GM18526 (cell line): Measurements from ENCODE around the gene NPIPB5.
"Not testable (repeated sequence)": the region's sequence is repeated elsewhere in the genome, so short reads cannot be mapped to it uniquely, and the experiment has no call there.

Source experiments
- POLR2A ChIP-seq: IDR thresholded peaks from 3 replicates; pipeline ENCODE4 v1.6.1; 2011; ENCODE audit not compliant: insufficient read length; ENCODE audit errors: extremely low read depth

NPIPB5 gene

DNA sequence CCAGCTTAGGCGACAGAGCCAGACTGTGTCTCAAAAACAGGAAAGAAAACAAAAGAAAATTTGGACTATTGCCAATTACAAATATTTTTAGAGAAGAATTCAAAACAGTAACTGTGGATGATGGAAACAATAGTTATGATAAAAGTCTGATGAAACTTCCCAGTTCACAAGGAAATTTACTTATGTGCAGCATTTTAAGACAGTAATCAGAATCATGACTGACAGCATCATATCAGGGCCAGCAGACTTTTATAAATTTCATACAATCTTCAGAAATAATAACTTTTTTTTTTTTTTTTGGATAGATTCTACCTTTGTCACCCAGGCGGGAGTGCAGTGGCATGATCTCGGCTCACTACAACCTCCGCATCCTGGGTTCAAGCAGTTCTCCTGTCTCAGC lies at the start of gene NPIPB5:
Gene NPIPB5 (plus strand): TSS at position 301 of the 400 bp plus-strand sequence. CDS start 2,911 bp downstream, outside the sequence.
- TF ChIP-seq POLR2A = not testable (repeated sequence)
